Measurements from ENCODE around the gene OR51Q1. TPM values are rescaled to one million over a fixed set of nuclear protein-coding genes. Genes with fewer than 3 reads are reported as not detected.

Gene OR51Q1
- total and polyA plus RNA-seq, 10 of the 15 experiments (the other 5 are each of a cell fraction or from before 2014, with no cell fraction given): not detected

DNA sequence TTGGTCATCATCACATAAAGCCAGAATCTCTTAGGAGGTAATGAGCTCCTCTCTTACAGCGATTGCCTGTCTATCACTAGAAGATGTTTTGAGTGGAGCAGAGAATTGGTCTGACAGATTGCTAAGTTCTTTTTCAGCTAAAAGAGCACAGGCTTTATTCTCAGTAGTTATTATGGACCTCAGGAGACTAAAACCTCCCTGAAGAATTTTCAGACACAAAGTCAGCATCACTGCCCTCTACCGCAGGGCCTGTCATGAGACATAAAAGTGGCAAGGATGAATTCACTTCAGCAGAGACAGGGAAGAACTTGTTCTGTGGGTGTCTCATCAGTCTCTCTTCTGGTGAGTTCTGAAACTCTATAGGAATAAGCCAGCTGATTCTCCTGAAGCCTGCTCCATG, 27.1 kb downstream of the OR51Q1 start, which contains the start of gene OR51I2 (continued):
- no peak for TF ChIP-seq ELK1 (IDR thresholded peaks at IDR 0.05; ENCODE audit: low read depth, low read length)
- no peak for TF ChIP-seq POLR2A (IDR thresholded peaks at IDR 0.05; ENCODE audit: low read depth, low read length)
- no peak for TF ChIP-seq ZBTB33 (IDR thresholded peaks at IDR 0.05)
- TF ChIP-seq TBL1XR1 (IDR thresholded peaks at IDR 0.05; ENCODE audit: low read depth, low read length): no peak
- TF ChIP-seq USF2 (IDR thresholded peaks at IDR 0.05; ENCODE audit: borderline replicate concordance, low read depth, low read length): no peak
- TF ChIP-seq ASH2L (IDR thresholded peaks at IDR 0.05; ENCODE audit: borderline replicate concordance, low read depth): no peak
- TF ChIP-seq ESRRA (IDR thresholded peaks at IDR 0.05; ENCODE audit: low read length): no peak

DNA sequence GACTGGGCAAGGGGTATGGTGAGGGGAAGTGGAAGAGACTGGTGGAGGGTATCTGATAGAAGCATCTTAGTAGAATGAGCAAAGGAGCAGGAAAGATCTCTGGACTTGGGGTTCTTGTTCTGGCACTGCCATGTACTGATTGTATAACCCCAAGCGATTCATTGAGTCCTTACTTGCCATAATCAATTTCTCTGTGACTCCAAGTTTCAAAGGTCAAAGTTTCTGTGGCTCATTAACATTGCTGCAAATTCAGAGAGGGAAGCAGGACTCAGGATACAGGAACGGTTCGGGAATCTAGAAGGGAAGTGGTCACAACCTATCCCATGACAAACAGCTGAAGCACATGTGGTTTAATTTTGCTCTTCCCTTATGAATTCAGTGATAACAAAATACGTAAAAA, 27.5 kb downstream of the OR51Q1 start:
- Histone ChIP-seq H4K20me1 (ENCODE audit: control insufficient read depth, insufficient read depth) (no peaks in the 10 kb centered on the region), H3K4me1 (ENCODE audit: control insufficient read depth, insufficient read depth, low read length) (no peaks in the 10 kb centered on the region), H3K27ac (ENCODE audit: control insufficient read depth, insufficient read depth) (no peak overlapping the region), H3K36me3 (ENCODE audit: control insufficient read depth in 2 of 2, insufficient read depth in 2 of 2, low read length in 1 of 2) (no peaks in the 10 kb centered on the region), H2AFZ (ENCODE audit: control insufficient read depth, low read depth, low read length) (no peak overlapping the region), H3K9ac (ENCODE audit: control insufficient read depth, insufficient read depth, low read length) (no peak overlapping the region), H3K79me2 (ENCODE audit: control insufficient read depth, insufficient read depth, low read length) (no peaks in the 10 kb centered on the region), H3K27me3 (replicated peaks in 1 of 2; ENCODE audit: control insufficient read depth in 2 of 2, insufficient read depth in 2 of 2, low read length in 1 of 2) (no peaks in the 10 kb centered on the region), H3K4me3 (no peak overlapping the region), H3K9me3 (replicated peaks; ENCODE audit: control insufficient read depth, insufficient read depth, low read length) (no peaks in the 10 kb centered on the region), H3K4me2 (ENCODE audit: control insufficient read depth, insufficient read depth) (no peak overlapping the region)
- DNase-seq (ENCODE audit: low read depth, low spot score) (no peak), ATAC-seq (no peak), FAIRE-seq (no peak)
- CTCF ChIA-PET: no interaction called here
- no peak for TF ChIP-seq HDAC2 (IDR thresholded peaks at IDR 0.05)
- TF ChIP-seq BHLHE40 (IDR thresholded peaks at IDR 0.05; ENCODE audit: borderline replicate concordance in 1 of 2, low read depth in 2 of 2, low read length in 1 of 2): no peak
- TF ChIP-seq CREM (IDR thresholded peaks at IDR 0.05; ENCODE audit: low read depth): no peak
- TF ChIP-seq HCFC1 (IDR thresholded peaks at IDR 0.05; ENCODE audit: low read length): no peak
- no peak for TF ChIP-seq POLR2A (IDR thresholded peaks at IDR 0.05; ENCODE audit: low read depth, low read length)
- no peak for TF ChIP-seq BRCA1 (IDR thresholded peaks at IDR 0.05; ENCODE audit: low read depth, low read length)
- TF ChIP-seq KLF5 (IDR thresholded peaks at IDR 0.05; ENCODE audit: partially characterized antibody): no peak
- TF ChIP-seq SREBF2 (IDR thresholded peaks at IDR 0.05; ENCODE audit: low read length): no peak
- TF ChIP-seq, protein P1, sequence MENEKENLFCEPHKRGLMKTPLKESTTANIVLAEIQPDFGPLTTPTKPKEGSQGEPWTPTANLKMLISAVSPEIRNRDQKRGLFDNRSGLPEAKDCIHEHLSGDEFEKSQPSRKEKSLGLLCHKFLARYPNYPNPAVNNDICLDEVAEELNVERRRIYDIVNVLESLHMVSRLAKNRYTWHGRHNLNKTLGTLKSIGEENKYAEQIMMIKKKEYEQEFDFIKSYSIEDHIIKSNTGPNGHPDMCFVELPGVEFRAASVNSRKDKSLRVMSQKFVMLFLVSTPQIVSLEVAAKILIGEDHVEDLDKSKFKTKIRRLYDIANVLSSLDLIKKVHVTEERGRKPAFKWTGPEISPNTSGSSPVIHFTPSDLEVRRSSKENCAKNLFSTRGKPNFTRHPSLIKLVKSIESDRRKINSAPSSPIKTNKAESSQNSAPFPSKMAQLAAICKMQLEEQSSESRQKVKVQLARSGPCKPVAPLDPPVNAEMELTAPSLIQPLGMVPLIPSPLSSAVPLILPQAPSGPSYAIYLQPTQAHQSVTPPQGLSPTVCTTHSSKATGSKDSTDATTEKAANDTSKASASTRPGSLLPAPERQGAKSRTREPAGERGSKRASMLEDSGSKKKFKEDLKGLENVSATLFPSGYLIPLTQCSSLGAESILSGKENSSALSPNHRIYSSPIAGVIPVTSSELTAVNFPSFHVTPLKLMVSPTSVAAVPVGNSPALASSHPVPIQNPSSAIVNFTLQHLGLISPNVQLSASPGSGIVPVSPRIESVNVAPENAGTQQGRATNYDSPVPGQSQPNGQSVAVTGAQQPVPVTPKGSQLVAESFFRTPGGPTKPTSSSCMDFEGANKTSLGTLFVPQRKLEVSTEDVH (IDR thresholded peaks at IDR 0.05; ENCODE audit: low read depth, partially characterized antibody): no peak
- SMC1A ChIA-PET (ENCODE audit: uncharacterized antibody, unreplicated experiment): no interaction called here
- RAD21 ChIA-PET (ENCODE audit: unreplicated experiment): no interaction called here
- POLR2A ChIA-PET: no interaction called here
- in situ Hi-C loops (cut with MboI) (no loop called here), intact Hi-C loops (cut with micrococcal nuclease; ENCODE audit: unreplicated experiment) (no loop called here)
- BruUV-seq (replicated peaks): no TSS peak
- WGBS (ENCODE audit: insufficient coverage, insufficient replicate concordance, low lambda C conversion rate, missing lambda C conversion rate): 16% methylated on average over 4 of the region's 4 CpGs

Measured in GM12878 (cell line).